ENCODE results near the gene GPR15.
"Not testable (repeated sequence)": the region's sequence is repeated elsewhere in the genome, so short reads cannot be mapped to it uniquely, and the experiment has no call there.

GPR15 gene

DNA sequence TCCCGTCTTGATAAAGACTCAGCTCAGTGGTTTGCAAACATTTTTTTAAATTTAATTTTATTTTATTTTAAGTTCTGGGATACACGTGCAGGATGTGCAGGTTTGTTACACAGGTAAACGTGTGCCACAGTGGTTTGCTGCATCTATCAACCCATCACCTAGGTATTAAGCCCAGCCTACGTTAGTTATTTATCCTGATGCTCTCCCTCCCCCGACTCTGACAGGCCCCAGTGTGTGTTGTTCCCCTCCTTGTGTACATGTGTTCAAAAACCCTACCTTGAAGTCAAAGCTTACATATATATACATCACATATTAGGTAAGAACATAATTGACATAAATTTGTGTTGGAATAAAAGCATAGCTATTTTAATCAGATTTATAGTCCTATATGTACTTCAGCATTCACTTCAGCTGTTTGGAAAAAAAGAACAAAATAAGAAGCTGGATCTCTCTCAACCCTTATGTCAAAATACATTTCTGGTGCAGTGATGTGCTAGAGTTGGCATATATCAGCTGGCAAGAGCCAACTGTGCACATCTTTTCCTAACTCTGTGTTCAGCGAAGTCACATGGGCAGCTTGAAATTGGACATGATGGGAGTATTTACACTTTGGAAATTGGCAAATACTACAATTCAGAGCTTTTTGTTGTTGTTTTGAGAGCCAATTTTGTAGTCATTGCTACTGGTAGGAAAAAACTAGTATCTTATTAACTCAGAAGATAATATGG, 26.5 kb downstream of the GPR15 start:
- no peak for DNase-seq (ENCODE audit: low read depth)

GRCh38 chr3:98559769-98560168, 28.0 kb downstream of the GPR15 start:
- DNase-seq (ENCODE audit: low read depth) = not testable (repeated sequence)

DNA sequence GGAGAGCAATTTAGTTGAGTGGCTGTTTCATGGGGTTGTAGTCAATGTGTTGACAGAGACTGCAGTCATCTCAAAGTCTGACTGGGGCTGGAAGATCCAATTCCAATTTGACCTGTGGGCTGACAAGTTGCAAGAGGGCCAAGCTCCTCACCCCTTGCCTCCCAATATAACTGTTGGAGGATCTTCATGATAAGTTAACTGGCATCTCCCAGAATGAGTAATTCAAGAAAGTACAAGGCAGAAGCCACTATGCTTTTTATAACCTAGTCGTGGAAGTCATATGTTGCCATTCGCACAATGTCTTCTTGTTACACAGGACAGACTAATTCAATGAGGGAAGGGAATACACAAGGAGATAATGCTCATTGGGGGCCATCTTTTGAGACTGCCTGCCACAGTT, 29.1 kb downstream of the GPR15 start:
- DNase-seq (ENCODE audit: low read depth) = no peak

GRCh38 chr3:98561727-98562521, 30.1 kb downstream of the GPR15 start:
- DNase-seq (ENCODE audit: low read depth) = no peak

DNA sequence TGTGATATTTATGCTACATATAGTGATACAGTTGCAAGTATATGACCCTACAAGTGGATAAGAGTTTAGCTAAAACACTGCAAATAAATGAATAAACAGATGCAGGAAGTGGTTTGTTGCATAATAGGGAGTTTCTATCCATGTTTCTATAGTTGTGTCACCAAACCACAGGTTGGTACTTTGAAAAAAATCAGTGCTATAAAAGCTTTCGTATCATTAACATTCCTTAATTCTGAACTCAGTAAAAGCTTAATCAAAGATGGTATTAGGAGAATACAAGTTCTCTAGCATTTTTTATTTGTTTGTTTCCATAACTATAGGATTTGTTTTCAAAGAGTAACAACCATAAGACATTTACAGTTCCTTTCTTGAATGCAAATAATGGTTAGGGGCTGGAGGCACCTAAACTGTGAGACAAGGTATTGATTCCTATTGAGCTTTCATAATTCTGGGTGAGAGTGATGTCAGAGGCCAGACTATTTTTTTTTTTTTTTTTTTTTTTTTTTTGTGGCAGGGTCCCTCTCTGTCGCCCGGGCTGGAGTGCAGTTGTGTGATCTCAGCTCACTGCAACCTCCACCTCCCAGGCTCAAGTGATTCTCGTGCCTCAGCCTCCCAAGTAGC, 32.0 kb downstream of the GPR15 start:
- DNase-seq (ENCODE audit: low read depth) = no peak

DNA sequence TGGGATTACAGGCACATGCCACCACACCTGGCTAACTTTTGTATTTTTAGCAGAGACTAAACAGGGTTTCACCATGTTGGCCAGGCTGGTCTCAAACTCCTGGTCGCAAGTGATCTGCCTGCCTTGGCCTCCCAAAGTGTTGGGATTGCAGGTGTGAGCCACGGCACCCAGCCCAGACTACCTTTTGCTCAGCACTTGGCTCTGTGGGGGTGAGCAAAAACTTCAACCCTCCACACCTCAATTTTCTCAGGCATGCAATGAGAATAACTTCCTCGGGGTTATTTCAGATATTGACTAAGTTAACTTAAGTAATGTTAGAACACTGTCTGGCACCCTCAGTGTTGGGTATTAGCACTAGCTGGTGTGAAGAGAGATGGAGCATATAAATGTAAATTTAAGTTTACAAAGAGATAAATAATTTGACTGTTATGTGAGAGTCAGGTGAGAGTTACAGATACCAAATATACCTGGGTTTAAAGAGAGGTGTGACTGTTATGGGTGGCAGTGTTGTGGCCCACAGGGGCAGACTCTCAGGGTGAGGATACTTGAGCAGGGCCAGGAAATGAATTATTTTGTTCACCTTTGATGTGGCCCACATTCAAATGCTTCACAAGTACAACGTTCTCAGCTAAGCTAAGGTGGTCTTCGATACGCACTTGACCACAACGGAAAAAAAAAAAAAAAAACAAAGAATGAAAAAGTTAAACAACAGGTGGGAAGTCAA, 32.7 kb downstream of the GPR15 start:
- no peak for DNase-seq (ENCODE audit: low read depth)

GRCh38 chr3:98565237-98565643, 33.5 kb downstream of the GPR15 start:
- DNase-seq (ENCODE audit: low read depth) = no peak

DNA sequence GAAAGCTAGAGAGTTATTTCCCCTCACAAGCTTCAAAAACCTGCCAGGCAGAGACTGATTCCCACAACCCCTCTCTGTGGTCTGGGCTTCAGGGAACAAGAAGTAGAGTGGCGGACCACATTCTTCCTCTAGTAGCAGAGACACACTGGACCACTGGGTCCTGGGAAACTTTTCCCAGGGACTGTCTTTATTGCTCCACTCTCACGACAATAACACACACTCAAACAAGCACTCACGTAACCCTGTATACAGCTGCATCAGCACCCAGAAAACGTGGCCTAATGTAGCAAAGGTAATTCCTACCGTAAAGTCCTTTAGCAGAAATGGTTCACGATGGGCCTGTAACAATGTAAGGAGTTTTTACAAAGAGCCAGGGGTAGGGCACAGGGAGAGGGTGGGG, 34.1 kb downstream of the GPR15 start:
- no peak for DNase-seq (ENCODE audit: low read depth)

- no peak for DNase-seq (ENCODE audit: low read depth)
Observed at GRCh38 chr3:98567666-98568270, 36.0 kb downstream of the GPR15 start.

- no peak for DNase-seq (ENCODE audit: low read depth)
Observed at GRCh38 chr3:98568402-98568801, 36.6 kb downstream of the GPR15 start.

- DNase-seq (ENCODE audit: low read depth) = no peak
Observed at GRCh38 chr3:98573181-98573728, 41.5 kb downstream of the GPR15 start.

GRCh38 chr3:98574132-98574531, 42.4 kb downstream of the GPR15 start:
- DNase-seq (ENCODE audit: low read depth) = no peak

DNA sequence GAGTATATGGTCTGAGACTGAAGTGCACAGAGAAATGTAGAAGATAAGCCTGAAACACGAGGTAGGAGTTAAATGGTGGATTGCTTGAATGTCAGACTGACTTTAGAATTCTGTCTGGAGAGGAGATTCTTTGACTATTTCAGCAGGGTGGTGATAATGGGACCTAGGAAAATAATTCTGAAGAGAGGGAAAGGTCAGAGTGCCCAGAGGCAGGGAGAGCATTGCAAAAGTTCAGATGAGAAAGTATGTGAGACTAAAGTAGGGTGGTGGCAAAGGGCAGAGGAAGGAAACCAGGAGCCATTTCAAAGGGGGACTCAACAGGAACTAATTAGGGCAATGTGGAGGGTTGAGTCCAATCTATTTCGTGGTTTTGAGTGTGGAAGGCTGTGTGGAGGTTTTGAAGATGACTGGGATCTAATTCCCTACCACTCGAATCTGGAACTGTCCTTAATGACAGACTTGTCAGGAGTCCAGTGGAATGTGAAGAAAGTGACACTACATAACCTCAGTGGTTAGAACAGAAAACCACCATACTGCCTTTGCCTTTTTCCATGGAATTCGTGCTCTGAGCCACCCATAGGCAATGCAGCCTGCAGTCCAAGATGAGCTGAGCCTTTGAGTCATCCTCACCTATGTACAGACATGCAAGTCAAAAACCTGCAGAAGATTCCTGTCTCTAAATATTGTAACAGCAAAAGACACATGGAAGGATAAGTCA, 45.6 kb downstream of the GPR15 start:
- DNase-seq (ENCODE audit: low read depth) = no peak

DNA sequence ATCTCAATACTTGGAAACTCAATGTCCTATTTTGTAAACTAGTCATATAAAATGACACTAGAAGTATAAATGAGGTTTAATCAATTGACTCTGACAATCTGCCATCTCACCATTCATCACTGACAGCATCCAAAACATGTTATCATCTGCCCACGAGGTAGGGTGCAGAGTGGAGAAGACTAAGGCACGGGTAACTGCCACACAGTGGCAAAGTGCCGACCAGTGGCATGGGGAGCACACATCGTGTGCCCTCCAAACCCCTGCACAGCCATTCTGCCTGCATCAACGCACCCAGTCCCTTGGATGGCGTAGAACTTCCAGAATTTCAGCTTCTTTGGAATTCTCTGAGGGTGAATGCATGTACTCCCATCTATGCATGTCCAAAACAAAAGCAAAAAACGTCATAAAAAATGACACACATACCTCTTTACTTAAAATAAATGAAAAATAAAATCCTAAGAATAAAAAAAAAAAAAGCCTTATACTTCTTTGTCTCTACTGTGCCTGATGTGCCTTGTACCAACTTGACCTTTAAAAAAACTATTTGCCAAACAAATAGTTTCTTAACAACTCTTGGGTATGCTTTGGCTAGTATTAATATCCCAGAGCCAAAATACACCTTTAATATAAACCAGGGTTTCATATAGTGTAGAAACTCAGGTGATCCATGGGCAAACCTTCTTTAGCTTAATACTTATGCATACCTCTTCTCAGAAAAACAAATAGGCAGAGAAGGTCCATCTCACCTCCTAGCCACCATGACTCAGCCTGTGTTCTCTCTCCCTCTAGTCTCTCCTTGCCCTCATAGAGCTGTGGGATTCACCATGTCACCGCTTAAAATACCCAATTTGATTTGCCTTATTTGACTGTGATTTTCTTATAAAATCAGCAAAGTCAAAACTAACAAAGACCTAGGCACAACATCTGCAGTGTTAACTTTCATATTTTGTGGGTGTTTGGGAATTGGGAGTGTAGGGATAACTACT, 48.9 kb downstream of the GPR15 start:
- DNase-seq (ENCODE audit: low read depth) = no peak

DNA sequence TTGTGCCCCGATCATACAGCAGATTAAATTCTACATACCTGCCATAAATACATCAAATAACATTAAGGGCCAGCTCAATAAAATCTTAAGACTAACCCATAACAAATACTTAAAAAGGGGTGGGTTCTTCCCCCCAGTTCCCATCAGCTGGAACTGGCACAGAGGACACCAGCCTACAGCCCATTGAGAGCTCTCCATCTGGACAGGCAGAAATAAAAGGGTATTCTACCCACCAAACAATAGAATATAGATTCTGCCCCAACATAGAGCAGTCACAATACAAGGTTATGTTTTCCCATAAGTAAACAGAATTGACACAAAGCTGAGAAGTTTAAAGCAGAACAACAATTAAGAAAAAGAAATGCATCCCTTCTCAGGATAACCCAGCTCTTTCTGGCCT, 49.7 kb downstream of the GPR15 start:
- no peak for DNase-seq (ENCODE audit: low read depth)

DNA sequence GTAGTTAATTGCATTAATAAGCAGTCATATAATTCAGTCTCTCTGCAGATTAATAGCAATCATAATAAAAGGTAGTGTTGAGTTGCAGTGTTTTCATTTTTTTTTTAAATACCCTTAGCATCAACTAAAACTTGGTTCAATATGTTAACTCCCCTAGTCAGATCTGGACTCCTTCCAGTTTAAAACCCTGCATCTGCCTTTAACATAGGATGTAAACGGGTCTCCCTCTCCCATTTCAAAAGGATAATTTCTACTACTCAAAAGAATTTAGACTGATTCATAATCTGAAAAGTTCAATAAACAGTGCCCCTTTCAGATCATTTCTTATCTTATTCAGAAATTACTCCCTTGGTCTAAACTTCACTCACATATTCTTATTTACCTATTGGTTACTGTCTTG, 50.3 kb downstream of the GPR15 start:
- DNase-seq (ENCODE audit: low read depth) = no peak

DNA sequence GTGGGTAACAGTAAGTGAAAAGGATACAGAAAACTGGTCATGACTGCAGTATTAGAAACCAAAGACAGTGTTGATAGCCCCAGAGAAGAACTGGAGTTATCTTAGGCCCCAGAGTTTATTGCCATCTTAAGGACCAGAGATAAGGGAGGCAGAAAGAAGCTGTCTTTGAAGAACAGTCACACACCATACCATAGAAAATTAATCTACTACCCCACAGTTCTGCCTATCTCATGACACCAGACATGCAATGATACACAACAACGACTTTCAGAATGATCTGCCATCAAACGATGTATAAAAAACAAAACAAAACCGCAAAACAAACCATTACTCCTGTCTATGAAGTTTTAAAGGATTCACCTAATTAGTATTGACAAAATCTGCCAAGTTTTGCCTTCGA, 52.0 kb downstream of the GPR15 start:
- DNase-seq (ENCODE audit: low read depth) = no peak
